DMS53 treated with DMSO at 0.1 percent for 48 hours (cell line): ENCODE measurements around the gene GAS7.
"Not testable (repeated sequence)": the region's sequence is repeated elsewhere in the genome, so short reads cannot be mapped to it uniquely, and the experiment has no call there.

Source experiments
- DNase-seq: peaks from one replicate; lab custom pipeline; 2025; ENCODE audit not compliant: unreplicated experiment; lab: John Stamatoyannopoulos, UW

GAS7 gene

DNA sequence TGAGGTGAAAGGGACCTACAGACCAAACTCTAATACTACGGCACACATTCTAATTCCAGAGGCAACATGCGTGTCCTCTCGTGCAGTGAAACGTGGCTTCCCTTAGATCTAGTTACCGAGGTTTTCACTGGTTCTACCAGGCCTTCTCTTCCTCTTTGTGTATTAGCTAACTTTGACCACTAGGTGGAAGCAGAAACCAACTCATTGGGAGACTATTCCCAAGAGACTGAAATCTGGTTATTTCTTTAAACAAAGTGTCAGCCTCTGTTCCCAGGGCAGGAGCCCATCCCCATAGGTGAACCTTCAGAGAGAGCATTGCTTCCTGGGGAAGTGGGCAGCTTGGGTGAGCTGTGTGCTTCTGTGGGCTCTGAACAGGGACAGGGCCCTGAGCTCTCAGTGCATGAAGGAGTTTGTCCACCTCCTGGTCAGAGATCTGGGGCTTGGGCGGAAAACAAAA lies 273.6 kb downstream of the GAS7 start:
- peak; percentile 41 for DNase-seq

GRCh38 chr17:9922012-9922848 lies 276.2 kb downstream of the GAS7 start:
- no peak for DNase-seq

- not testable (repeated sequence) for DNase-seq
These were observed 277.2 kb downstream of the GAS7 start for GRCh38 chr17:9921216-9921615.

- no peak for DNase-seq
These were observed 279.5 kb downstream of the GAS7 start for GRCh38 chr17:9918804-9919352.

GRCh38 chr17:9918352-9918751 lies 280.1 kb downstream of the GAS7 start:
- DNase-seq, result no peak

GRCh38 chr17:9917801-9918200 lies 280.6 kb downstream of the GAS7 start:
- DNase-seq, result no peak

- DNase-seq, result no peak
These were observed 281.3 kb downstream of the GAS7 start for GRCh38 chr17:9917131-9917530.

- no peak for DNase-seq
These were observed 282.3 kb downstream of the GAS7 start for GRCh38 chr17:9916108-9916507.

- DNase-seq, result no peak
These were observed 284.9 kb downstream of the GAS7 start for GRCh38 chr17:9913476-9913875.

GRCh38 chr17:9912121-9913099 lies 286.0 kb downstream of the GAS7 start:
- no peak for DNase-seq

DNA sequence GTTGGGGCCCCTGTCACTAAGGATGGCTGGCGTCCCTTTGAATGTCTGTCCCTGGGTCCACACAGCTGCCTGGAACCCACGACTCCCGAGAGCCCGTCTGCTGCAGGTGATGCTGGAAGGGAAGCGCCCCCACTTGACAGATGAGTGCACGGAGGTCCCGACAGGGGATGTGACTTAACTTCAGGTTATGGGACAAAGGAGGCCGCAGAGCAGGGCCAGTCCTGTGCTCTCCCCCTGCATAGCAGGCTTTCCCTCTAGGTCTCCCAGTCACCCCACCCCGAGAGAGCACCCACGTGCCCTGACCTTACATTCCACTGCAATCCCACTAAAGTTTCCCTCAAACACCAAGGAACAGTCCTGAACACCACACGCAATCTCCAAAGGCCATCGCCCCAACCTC lies 287.3 kb downstream of the GAS7 start:
- DNase-seq, result no peak

GRCh38 chr17:9908649-9909042 lies 289.8 kb downstream of the GAS7 start:
- DNase-seq, result no peak

DNA sequence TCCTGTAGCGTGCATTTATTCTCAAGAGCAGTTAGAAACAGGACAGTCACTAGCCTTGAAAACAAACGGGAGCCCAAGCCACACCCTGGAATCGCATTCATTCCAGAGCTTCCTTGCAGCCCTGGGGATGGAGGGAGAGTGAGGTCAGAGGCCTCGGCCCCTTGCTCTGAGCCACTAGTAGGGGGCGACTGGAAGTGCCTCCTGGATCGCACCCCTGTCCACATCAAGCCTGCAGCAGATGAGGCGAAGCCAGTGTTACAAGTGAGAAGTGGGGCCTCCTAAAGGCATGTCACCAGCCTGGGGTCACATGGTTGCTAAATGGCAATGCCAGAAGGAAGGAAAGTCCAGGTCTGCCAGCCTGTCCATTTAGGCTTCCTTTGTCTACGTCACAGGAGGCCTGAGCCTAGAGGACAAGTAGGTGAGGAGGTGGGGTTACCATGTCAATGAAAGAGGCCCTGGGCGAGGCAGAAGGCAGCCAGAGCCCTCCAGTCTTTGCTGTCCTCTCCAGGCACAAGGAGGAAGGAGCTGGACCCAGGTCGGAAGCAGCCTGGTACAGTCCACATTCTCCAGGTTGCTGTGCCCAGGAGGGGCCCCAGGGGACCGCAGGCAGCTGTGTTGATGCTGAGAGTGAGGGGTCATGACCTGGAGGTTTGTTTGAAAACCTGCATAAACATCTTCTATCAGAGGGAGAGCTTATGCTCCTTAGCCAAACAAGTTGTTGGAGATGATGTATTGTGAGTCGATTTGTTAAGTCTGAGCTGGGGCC lies 290.3 kb downstream of the GAS7 start:
- no peak for DNase-seq

DNA sequence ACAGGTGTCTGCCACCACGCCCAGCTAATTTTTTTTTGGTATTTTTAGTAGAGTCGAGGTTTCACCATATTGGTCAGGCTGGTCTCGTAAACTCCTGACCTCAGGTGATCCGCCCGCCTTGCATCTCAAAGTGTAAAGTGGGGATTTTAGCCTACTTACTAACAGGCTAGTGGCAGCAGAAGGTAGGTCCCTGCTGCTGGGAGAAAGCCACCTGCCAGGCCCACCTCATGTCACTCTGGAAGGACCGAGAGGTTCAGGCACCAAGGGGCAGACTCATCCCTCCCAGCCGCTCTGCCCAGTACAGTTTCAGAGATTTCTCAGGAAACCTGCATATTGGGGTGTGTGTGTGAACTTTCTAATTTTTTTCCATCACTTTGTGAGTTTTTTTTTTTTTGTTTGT lies 291.3 kb downstream of the GAS7 start:
- no peak for DNase-seq

- DNase-seq, result no peak
These were observed 291.8 kb downstream of the GAS7 start for GRCh38 chr17:9906616-9907015.

- no peak for DNase-seq
These were observed 292.5 kb downstream of the GAS7 start for GRCh38 chr17:9905902-9906301.

DNA sequence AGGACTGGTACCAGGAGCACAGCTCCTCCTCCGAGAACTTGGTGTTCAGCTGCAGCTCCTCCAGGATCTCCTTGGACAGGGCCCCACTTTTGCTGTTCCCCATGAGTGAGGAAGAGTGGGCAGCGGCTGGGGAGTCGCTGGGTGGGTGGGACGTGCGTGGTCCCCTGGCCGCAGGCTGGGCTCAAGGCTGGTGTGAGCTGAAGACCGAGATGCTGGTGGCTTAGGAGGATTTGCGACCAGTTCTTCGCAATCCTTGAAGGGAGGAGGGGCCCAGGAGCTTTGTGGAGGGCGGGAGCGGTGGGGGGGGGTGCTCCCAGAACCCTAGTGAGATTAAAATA lies 293.4 kb downstream of the GAS7 start, which contains the start of gene RCVRN:
RCVRN (minus strand) TSS at position 194 of the 338 bp plus-strand sequence; CDS start at position 103, 91 bp downstream.
- no peak for DNase-seq

DNA sequence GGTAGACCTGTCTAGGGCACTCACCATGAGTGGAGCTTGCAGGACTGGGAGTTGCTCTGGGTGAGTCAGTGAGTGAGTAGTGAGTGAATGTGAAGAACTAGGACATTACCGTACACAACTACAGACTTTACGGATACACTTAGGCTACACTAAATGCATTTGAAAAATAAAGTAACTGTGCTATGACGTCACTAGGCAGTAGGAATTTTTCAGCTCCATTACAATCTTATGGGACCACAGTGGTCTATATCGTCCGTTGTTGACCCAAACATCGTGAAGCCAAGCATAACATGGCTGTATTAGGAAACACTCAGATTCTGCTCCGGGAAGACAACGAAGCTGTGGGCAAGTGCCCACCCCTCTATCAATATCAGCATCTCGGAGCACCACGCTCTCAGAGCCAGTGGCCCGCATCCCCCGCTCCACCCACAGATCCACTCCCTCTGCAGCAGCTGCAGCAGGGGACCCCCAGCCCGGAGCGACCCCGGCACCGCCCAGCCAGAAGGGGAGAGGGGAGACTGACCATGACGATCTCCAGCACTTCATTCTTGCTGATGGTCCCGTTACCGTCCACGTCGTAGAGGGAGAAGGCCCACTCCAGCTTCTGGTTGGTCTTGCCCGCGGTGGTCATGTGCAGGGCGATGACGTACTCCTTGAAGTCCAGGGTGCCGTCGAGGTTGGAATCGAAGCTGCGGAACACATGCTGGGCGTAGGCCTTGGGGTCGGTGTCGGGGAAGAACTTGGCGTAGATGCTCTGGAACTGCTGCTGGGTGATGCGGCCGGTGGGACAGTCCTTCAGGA lies 293.9 kb downstream of the GAS7 start:
- no peak for DNase-seq

GRCh38 chr17:9902120-9902519 lies 296.3 kb downstream of the GAS7 start:
- no peak for DNase-seq

DNA sequence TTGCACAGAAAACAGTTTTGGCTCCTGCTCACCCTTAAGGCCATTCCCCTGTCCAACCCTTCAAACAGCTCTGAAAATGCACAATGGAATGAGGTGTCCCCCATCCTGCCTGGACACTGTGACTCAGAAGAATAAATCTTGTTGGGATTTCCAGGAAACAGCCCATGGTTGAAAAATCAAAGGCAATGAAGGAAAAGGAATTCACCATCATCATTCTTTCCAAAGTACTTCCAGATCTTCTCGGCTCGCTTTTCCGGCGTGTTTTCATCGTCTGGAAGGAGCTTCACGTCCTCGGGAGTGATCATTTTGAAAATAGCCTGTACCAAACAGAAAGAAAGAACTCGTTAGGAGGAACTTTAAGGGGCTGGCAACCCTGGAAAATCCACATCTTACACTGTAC lies 297.6 kb downstream of the GAS7 start:
- DNase-seq, result no peak
